Measurements from ENCODE around the gene VEZT. TPM values are rescaled to one million over a fixed set of nuclear protein-coding genes. Genes with fewer than 3 reads are reported as not detected.

The VEZT gene
- total and polyA plus RNA-seq, 9 donors, result 31.2 to 67.7 (median 52.8) TPM

DNA sequence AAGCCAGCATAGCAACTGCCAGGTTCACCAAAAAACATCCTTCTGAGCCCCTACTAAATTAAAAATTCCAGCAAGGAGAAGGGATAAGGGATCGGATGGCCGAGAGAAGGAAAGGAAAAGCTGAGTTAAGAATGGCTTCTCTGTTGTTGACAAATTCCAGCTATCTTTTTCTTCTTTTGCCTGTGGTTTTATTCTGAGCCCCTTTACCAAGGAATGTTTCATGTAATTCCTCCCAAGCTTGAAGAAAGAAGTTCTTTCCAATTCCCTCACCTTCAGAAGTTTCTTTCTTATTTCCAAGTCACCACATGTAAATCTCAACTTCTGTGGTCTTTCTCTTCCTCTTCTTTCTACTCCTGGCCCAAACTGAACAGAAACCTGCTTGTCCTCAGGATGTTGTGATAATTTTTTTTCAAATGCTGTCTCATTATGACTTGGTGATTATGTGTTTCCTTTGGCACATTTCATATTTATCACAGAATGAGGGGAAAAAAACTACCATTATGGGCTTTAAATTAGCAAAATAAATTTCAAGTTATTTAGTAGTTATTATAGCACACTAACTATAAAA, 40.3 kb upstream of the VEZT start:
- intact Hi-C loops (cut with DNase I), result no loop called here
- Histone ChIP-seq H3K27me3 (no peaks in the 10 kb centered on the region), H3K4me3 (no peak overlapping the region), H3K9me3 (no peaks in the 10 kb centered on the region), H3K4me1 (ENCODE audit: insufficient read depth) (peaks cover 4% of the 10 kb centered on the region), H3K36me3 (no peaks in the 10 kb centered on the region), H3K27ac (peak overlapping the region in 1 of 2 donors; percentile 23)
- TF ChIP-seq EP300 (IDR thresholded peaks at IDR 0.05), result no peak
- TF ChIP-seq, protein P1, sequence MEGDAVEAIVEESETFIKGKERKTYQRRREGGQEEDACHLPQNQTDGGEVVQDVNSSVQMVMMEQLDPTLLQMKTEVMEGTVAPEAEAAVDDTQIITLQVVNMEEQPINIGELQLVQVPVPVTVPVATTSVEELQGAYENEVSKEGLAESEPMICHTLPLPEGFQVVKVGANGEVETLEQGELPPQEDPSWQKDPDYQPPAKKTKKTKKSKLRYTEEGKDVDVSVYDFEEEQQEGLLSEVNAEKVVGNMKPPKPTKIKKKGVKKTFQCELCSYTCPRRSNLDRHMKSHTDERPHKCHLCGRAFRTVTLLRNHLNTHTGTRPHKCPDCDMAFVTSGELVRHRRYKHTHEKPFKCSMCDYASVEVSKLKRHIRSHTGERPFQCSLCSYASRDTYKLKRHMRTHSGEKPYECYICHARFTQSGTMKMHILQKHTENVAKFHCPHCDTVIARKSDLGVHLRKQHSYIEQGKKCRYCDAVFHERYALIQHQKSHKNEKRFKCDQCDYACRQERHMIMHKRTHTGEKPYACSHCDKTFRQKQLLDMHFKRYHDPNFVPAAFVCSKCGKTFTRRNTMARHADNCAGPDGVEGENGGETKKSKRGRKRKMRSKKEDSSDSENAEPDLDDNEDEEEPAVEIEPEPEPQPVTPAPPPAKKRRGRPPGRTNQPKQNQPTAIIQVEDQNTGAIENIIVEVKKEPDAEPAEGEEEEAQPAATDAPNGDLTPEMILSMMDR (IDR thresholded peaks at IDR 0.05), result no peak
- TF ChIP-seq POLR2A (IDR thresholded peaks at IDR 0.05), result no peak
- no peak for DNase-seq
- 30 to 51% (median 47%) methylated on average over 2 of the region's 2 CpGs for WGBS, 3 donors

- intact Hi-C loops (cut with DNase I), result no loop called here
- Histone ChIP-seq H3K4me1 (ENCODE audit: insufficient read depth) (peaks cover 2% of the 10 kb centered on the region), H3K4me3 (no peak overlapping the region), H3K36me3 (no peaks in the 10 kb centered on the region), H3K27ac (no peak overlapping the region), H3K27me3 (no peaks in the 10 kb centered on the region), H3K9me3 (no peaks in the 10 kb centered on the region)
- no peak for DNase-seq
- TF ChIP-seq, protein P1 (IDR thresholded peaks at IDR 0.05), result no peak
- TF ChIP-seq POLR2A (IDR thresholded peaks at IDR 0.05) (no peak), EP300 (IDR thresholded peaks at IDR 0.05) (no peak)
- 74 to 97% (median 86%) methylated on average over 4 of the region's 4 CpGs for WGBS, 3 donors
Observed at GRCh38 chr12:95178136-95178535, 39.5 kb upstream of the VEZT start.

DNA sequence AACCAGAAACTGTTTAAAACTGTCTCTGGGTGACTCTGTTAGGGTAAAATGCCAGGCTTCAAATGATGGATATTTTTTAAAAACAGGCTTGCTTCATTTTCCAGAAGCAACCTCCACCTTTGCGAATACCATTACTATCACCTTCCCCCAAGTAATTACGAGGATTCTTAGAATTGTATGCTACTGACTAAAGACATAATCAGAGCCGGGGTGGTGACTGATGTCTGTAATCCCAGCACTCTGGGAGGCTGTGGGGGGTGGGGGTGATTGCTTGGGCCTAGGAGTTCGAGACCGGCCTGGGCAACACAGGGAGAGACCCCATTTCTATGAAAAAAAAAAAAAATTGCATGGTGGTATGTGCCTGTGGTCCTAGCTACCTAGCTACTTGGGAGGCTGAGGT, 38.6 kb upstream of the VEZT start:
- Histone ChIP-seq H3K9me3 (no peaks in the 10 kb centered on the region), H3K27ac (no peak overlapping the region), H3K36me3 (no peaks in the 10 kb centered on the region), H3K27me3 (no peaks in the 10 kb centered on the region), H3K4me3 (no peak overlapping the region), H3K4me1 (ENCODE audit: insufficient read depth) (no peaks in the 10 kb centered on the region)
- no peak for TF ChIP-seq POLR2A (IDR thresholded peaks at IDR 0.05)
- intact Hi-C loops (cut with DNase I), result no loop called here
- WGBS, 3 donors, result 74 to 77% (median 74%) methylated on average over 5 of the region's 5 CpGs
- no peak for DNase-seq

DNA sequence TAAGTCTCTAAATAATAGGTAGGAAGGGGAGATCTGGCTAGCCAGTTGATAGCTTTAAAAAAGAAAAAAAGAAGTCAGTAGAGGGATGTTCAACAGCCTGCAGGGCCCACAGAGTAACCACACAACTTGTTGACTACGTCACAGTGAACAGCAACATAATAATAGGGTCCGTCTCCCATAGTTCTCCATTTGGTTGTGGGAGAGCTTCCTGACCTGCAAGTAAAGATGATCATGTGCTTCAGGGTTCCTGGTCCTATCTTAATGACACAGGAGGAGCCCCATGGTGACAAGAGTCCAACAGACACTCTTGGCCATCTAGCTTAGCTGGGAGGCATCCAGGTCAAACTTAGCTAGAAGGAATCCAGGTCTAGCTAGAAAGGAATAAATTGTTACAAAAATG, 36.5 kb upstream of the VEZT start:
- intact Hi-C loops (cut with DNase I), result no loop called here
- no peaks in the 10 kb centered on the region for H3K27me3 ChIP-seq
- no peak overlapping the region for H3K4me3 ChIP-seq
- 91 to 94% (median 92%) methylated on average over 2 of the region's 2 CpGs for WGBS, 3 donors
- DNase-seq, result no peak
- TF ChIP-seq EP300 (IDR thresholded peaks at IDR 0.05) (no peak), POLR2A (IDR thresholded peaks at IDR 0.05) (no peak)
- TF ChIP-seq, protein P1 (IDR thresholded peaks at IDR 0.05), result no peak
- no peaks in the 10 kb centered on the region for H3K9me3 ChIP-seq
- H3K36me3 ChIP-seq, result no peaks in the 10 kb centered on the region
- H3K27ac ChIP-seq, result no peak overlapping the region
- no peaks in the 10 kb centered on the region for H3K4me1 ChIP-seq (ENCODE audit: insufficient read depth)

DNA sequence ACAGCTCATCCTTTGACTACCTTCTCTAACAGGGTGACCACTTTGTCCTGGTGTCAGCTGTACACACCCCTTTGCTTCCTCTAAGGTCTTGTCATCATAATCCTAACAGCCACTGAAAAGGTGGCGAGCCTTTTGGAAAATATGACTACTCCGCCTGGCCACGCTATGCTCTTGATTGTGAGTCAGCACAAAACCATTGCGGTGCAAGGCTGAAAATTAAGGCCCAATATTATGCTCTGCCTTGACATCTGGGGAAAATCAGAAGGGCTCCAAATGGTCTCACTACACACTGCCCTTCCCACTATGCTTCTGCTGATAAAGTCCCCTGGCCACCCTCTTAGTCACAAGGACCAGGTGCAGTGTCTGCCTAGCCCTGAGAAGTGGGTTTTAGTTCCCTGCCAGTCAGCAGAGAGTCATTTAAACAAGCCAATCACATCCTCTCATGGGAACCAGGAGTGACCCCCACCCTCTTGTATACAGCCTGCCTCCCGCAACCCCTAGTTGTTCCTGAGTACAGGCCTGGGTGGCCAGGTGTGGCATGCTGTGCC, 34.7 kb upstream of the VEZT start:
- Histone ChIP-seq H3K4me1 (ENCODE audit: insufficient read depth) (no peaks in the 10 kb centered on the region), H3K9me3 (no peaks in the 10 kb centered on the region), H3K27ac (no peak overlapping the region), H3K4me3 (no peak overlapping the region), H3K27me3 (no peaks in the 10 kb centered on the region), H3K36me3 (no peaks in the 10 kb centered on the region)
- intact Hi-C loops (cut with DNase I), result no loop called here
- TF ChIP-seq POLR2A (IDR thresholded peaks at IDR 0.05) (no peak), EP300 (IDR thresholded peaks at IDR 0.05) (no peak)
- TF ChIP-seq, protein P1 (IDR thresholded peaks at IDR 0.05), result no peak
- no peak for DNase-seq
- WGBS, 3 donors, result 76 to 78% (median 77%) methylated on average over 5 of the region's 5 CpGs

All from ovary (tissue), 9 donors.